CD4-positive, alpha-beta T cell (primary cell): Measurements from ENCODE around the gene ERC2. TPM values are rescaled to one million over a fixed set of nuclear protein-coding genes. Genes with fewer than 3 reads are reported as not detected.
A peak's percentile ranks its signal among the peaks of the same experiment; 100 is the strongest.

Source experiments
- ATAC-seq: fragments of 200-7000 bp; cut with Tn5 transposase; one replicate; pipeline ENCODE4 v1.10.0; 2022; ENCODE audit warnings: mild to moderate bottlenecking; ENCODE audit not compliant: poor library complexity
- CTCF ChIA-PET: fragments of 350-600 bp; sonication (Branson Sonifier 250); formaldehyde crosslinking; loops from one replicate; lab custom pipeline; 2021; ENCODE audit warnings: antibody characterized with exemption, inconsistent platforms; lab: Charles Lee
- POLR2A ChIA-PET: fragments of 350-600 bp; sonication (Branson Sonifier 250); formaldehyde crosslinking; loops from one replicate; lab custom pipeline; 2021; ENCODE audit warnings: antibody characterized with exemption, inconsistent platforms; lab: Charles Lee
- DNase-seq, 14 experiments: peaks; one replicate each; pipeline ENCODE4 v3.0.0-alpha.2; 2013 to 2020; ENCODE audit warnings: mixed read lengths in 2 of 14
- H3K27ac ChIP-seq, 2 donors: one replicate each; pipeline versions ENCODE4 v1.5.1 to v1.7.0; 2013; ENCODE audit warnings: low read length in 2 of 2, low read depth in 1 of 2, mild to moderate bottlenecking in 1 of 2
- H3K27me3 ChIP-seq, 2 experiments: 1 replicate in 1 of 2; 2 replicates in 1 of 2; pipeline versions ENCODE4 v1.6.1 to v1.7.0; 2013; ENCODE audit warnings: low read length in 2 of 2, control low read depth in 1 of 2, mild to moderate bottlenecking in 1 of 2, moderate library complexity in 1 of 2; ENCODE audit not compliant: insufficient read depth in 2 of 2, control insufficient read depth in 1 of 2
- H3K36me3 ChIP-seq: one replicate; pipeline ENCODE4 v1.6.1; 2013; ENCODE audit warnings: low read length, control low read depth; ENCODE audit not compliant: insufficient read depth
- H3K4me1 ChIP-seq: one replicate; pipeline ENCODE4 v1.6.1; 2013; ENCODE audit warnings: low read length, control low read depth; ENCODE audit not compliant: insufficient read depth
- H3K4me3 ChIP-seq: one replicate; pipeline ENCODE4 v1.5.1; 2013; ENCODE audit warnings: mild to moderate bottlenecking, low read length, moderate library complexity
- H3K9me3 ChIP-seq, 2 experiments: 1 replicate in 1 of 2; 2 replicates in 1 of 2; pipeline versions ENCODE4 v1.6.1 to v1.7.0; 2013; ENCODE audit warnings: low read length in 2 of 2, mild to moderate bottlenecking in 2 of 2, control low read depth in 1 of 2, moderate library complexity in 1 of 2; ENCODE audit not compliant: control insufficient read depth in 1 of 2, insufficient read depth in 1 of 2
- H3K27ac Mint-ChIP-seq: one replicate; pipeline ENCODE4 v1.8.0; 2020; ENCODE audit warnings: mixed read lengths
- H3K27me3 Mint-ChIP-seq: one replicate; pipeline ENCODE4 v1.8.0; 2021; ENCODE audit warnings: mixed read lengths
- H3K36me3 Mint-ChIP-seq: one replicate; pipeline ENCODE4 v1.8.0; 2021; ENCODE audit warnings: low read depth, mixed read lengths
- H3K4me1 Mint-ChIP-seq: one replicate; pipeline ENCODE4 v1.8.0; 2021; ENCODE audit warnings: low read depth, mixed read lengths
- H3K4me3 Mint-ChIP-seq: one replicate; pipeline ENCODE4 v1.8.0; 2020; ENCODE audit warnings: mild to moderate bottlenecking, mixed read lengths
- H3K9me3 Mint-ChIP-seq: one replicate; pipeline ENCODE4 v1.8.0; 2020; ENCODE audit warnings: mixed read lengths
- CTCF ChIP-seq: fragments of 200-600 bp; IDR thresholded peaks from one replicate; pipeline ENCODE4 v1.8.0; 2022; ENCODE audit warnings: antibody characterized with exemption, mild to moderate bottlenecking
- intact Hi-C, 2 experiments: fragments of 100-400 bp; cut with DNase I in 1 of 2; cut with micrococcal nuclease in 1 of 2; formaldehyde crosslinking; loops; one replicate each; pipeline versions ENCODE4 v1.15.1 to v1.9.0; 2023 to 2025; cut with DNase I, micrococcal nuclease
- total RNA-seq, 174 experiments: library from RNA in 2 of 174; stranded (reverse) in 2 of 174; gene quantifications; one replicate each; pipeline ENCODE4 v1.2.3 and lab custom pipeline; 2021 to 2026

Gene ERC2
- total RNA-seq, 2 experiments from 2014 or later, result not detected

DNA sequence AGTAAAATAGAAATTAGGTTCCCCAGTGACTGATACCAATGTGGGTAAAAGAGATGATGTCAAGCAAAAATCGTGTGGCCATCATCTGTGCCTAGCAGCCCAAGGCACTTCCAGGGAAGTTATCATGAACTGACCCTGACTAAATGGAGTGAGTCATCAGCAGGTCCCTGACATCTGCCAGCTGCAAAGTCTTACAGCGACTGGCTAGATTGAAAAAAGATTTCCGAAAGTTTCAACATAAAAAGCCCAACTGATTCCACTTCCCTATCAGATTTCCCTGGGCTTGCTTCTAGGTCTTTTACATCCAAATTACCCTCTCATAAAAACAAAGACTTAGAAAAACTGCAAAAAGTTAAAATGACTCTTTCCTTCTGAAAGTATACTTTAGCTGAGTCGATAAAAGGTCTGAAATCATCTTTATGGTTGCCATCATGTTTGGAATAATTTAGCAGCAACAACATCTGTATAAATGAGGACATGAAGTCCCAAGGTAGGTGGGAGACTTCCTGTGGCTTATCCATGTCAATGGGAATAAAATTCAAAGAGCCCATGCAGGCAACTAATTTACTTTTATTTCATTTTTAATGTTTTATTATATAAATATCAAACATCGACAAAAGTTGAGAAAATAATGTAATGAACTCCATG, 342.8 kb downstream of the ERC2 start:
- no peak overlapping the region for H3K4me3 Mint-ChIP-seq
- ChIA-PET CTCF (no interaction called here), POLR2A (no interaction called here)
- no peak overlapping the region for H3K27ac Mint-ChIP-seq
- Histone ChIP-seq H3K4me1 (no peaks in the 10 kb centered on the region), H3K27ac (no peak overlapping the region), H3K9me3 (no peaks in the 10 kb centered on the region), H3K4me3 (no peak overlapping the region), H3K36me3 (no peaks in the 10 kb centered on the region), H3K27me3 (no peaks in the 10 kb centered on the region)
- H3K27me3 Mint-ChIP-seq, result no peaks in the 10 kb centered on the region
- H3K4me1 Mint-ChIP-seq, result no peaks in the 10 kb centered on the region
- intact Hi-C loops, result no loop called here
- no peak for ATAC-seq
- H3K36me3 Mint-ChIP-seq, result no peaks in the 10 kb centered on the region
- TF ChIP-seq CTCF, result no peak
- H3K9me3 Mint-ChIP-seq, result no peaks in the 10 kb centered on the region
- DNase-seq, result peak in 2 of 14 experiments; percentile 3 to 8

GRCh38 chr3:56124546-56124945, 343.7 kb downstream of the ERC2 start:
- intact Hi-C loops, result no loop called here
- ChIA-PET POLR2A (no interaction called here), CTCF (no interaction called here)
- Histone ChIP-seq H3K4me1 (no peaks in the 10 kb centered on the region), H3K36me3 (no peaks in the 10 kb centered on the region), H3K9me3 (no peaks in the 10 kb centered on the region), H3K27me3 (no peaks in the 10 kb centered on the region), H3K4me3 (no peak overlapping the region), H3K27ac (no peak overlapping the region)
- no peak for TF ChIP-seq CTCF
- H3K36me3 Mint-ChIP-seq, result no peaks in the 10 kb centered on the region
- no peak overlapping the region for H3K4me3 Mint-ChIP-seq
- H3K4me1 Mint-ChIP-seq, result no peaks in the 10 kb centered on the region
- no peak for ATAC-seq
- no peak overlapping the region for H3K27ac Mint-ChIP-seq
- DNase-seq, result no peak
- no peaks in the 10 kb centered on the region for H3K9me3 Mint-ChIP-seq
- H3K27me3 Mint-ChIP-seq, result no peaks in the 10 kb centered on the region

- no peaks in the 10 kb centered on the region for H3K36me3 Mint-ChIP-seq
- DNase-seq, result no peak
- no peaks in the 10 kb centered on the region for H3K4me1 ChIP-seq
- no peak overlapping the region for H3K4me3 ChIP-seq
- ATAC-seq, result no peak
- no peaks in the 10 kb centered on the region for H3K27me3 ChIP-seq
- no peak overlapping the region for H3K27ac ChIP-seq
- no peaks in the 10 kb centered on the region for H3K36me3 ChIP-seq
- no peak overlapping the region for H3K4me3 Mint-ChIP-seq
- no peak for TF ChIP-seq CTCF
- ChIA-PET POLR2A (no interaction called here), CTCF (no interaction called here)
- no peaks in the 10 kb centered on the region for H3K9me3 ChIP-seq
- H3K27me3 Mint-ChIP-seq, result no peaks in the 10 kb centered on the region
- H3K27ac Mint-ChIP-seq, result no peak overlapping the region
- intact Hi-C loops, result no loop called here
- no peaks in the 10 kb centered on the region for H3K4me1 Mint-ChIP-seq
- H3K9me3 Mint-ChIP-seq, result no peaks in the 10 kb centered on the region
Measured at GRCh38 chr3:56123487-56123886, 344.8 kb downstream of the ERC2 start.
